ENCODE measurements around the gene CCRL2. TPM values are rescaled to one million over a fixed set of nuclear protein-coding genes. Genes with fewer than 3 reads are reported as not detected.

Gene CCRL2
- total and polyA plus RNA-seq, 2 donors from 2014 or later: 2.1 to 2.8 TPM

GRCh38 chr3:46365737-46366524, 41.1 kb upstream of the CCRL2 start:
- FAIRE-seq: no peak
- H3K4me3 ChIP-seq (ENCODE audit: low read length in 3 of 3): no peak overlapping the region

GRCh38 chr3:46367811-46368210, 39.2 kb upstream of the CCRL2 start:
- Histone ChIP-seq H3K9me3 (ENCODE audit: control insufficient read depth in 2 of 3, insufficient read depth in 1 of 3, low read length in 3 of 3) (no peaks in the 10 kb centered on the region), H3K4me3 (ENCODE audit: low read length in 3 of 3) (no peak overlapping the region), H3K36me3 (ENCODE audit: control insufficient read depth in 2 of 3, insufficient read depth in 3 of 3, low read length in 3 of 3) (no peaks in the 10 kb centered on the region), H3K27me3 (ENCODE audit: control insufficient read depth, insufficient read depth, low read length) (no peaks in the 10 kb centered on the region), H3K27ac (ENCODE audit: low read depth in 2 of 2, low read length in 2 of 2) (no peak overlapping the region), H3K4me1 (ENCODE audit: control insufficient read depth in 2 of 3, insufficient read depth in 2 of 3, low read depth in 1 of 3, low read length in 3 of 3) (no peaks in the 10 kb centered on the region), H3K9ac (ENCODE audit: low read length in 3 of 3) (no peak overlapping the region)
- no peak for FAIRE-seq
- intact Hi-C loops (cut with DNase I): no loop called here
- no peak for TF ChIP-seq CTCF (IDR thresholded peaks at IDR 0.05; ENCODE audit: borderline replicate concordance, extremely low read depth, insufficient read depth)
- DNase-seq: peak in 1 of 5 donors; percentile 28

More at GRCh38 chr3:46365737-46366524, 41.1 kb upstream of the CCRL2 start:
- Histone ChIP-seq H3K27ac (ENCODE audit: low read depth in 2 of 2, low read length in 2 of 2) (no peak overlapping the region), H3K27me3 (ENCODE audit: control insufficient read depth, insufficient read depth, low read length) (no peaks in the 10 kb centered on the region), H3K9me3 (ENCODE audit: control insufficient read depth in 2 of 3, insufficient read depth in 1 of 3, low read length in 3 of 3) (no peaks in the 10 kb centered on the region), H3K4me1 (ENCODE audit: control insufficient read depth in 2 of 3, insufficient read depth in 2 of 3, low read depth in 1 of 3, low read length in 3 of 3) (no peaks in the 10 kb centered on the region), H3K36me3 (ENCODE audit: control insufficient read depth in 2 of 3, insufficient read depth in 3 of 3, low read length in 3 of 3) (no peaks in the 10 kb centered on the region), H3K9ac (ENCODE audit: low read length in 3 of 3) (no peak overlapping the region)
- intact Hi-C loops (cut with DNase I): no loop called here
- TF ChIP-seq CTCF (IDR thresholded peaks at IDR 0.05; ENCODE audit: borderline replicate concordance, extremely low read depth, insufficient read depth): no peak
- DNase-seq: no peak

GRCh38 chr3:46368569-46368968, 38.5 kb upstream of the CCRL2 start:
- Histone ChIP-seq H3K9me3 (ENCODE audit: control insufficient read depth in 2 of 3, insufficient read depth in 1 of 3, low read length in 3 of 3) (no peaks in the 10 kb centered on the region), H3K27ac (ENCODE audit: low read depth in 2 of 2, low read length in 2 of 2) (no peak overlapping the region), H3K27me3 (ENCODE audit: control insufficient read depth, insufficient read depth, low read length) (no peaks in the 10 kb centered on the region), H3K36me3 (ENCODE audit: control insufficient read depth in 2 of 3, insufficient read depth in 3 of 3, low read length in 3 of 3) (no peaks in the 10 kb centered on the region), H3K9ac (ENCODE audit: low read length in 3 of 3) (no peak overlapping the region), H3K4me3 (ENCODE audit: low read length in 3 of 3) (no peak overlapping the region), H3K4me1 (ENCODE audit: control insufficient read depth in 2 of 3, insufficient read depth in 2 of 3, low read depth in 1 of 3, low read length in 3 of 3) (no peaks in the 10 kb centered on the region)
- TF ChIP-seq CTCF (IDR thresholded peaks at IDR 0.05; ENCODE audit: borderline replicate concordance, extremely low read depth, insufficient read depth): peak; percentile 9
- FAIRE-seq: no peak
- intact Hi-C loops (cut with DNase I): no loop called here
- peak in 2 of 5 donors; percentile 22 to 80 for DNase-seq

Measured in kidney (tissue), 14 donors.